Cardiac muscle cell (in vitro differentiated cells and primary cell): ENCODE data around the gene SHISA9. TPM values are rescaled to one million over a fixed set of nuclear protein-coding genes. Genes with fewer than 3 reads are reported as not detected.

ENCODE experiments used
- DNase-seq, 2 donors: peaks; one replicate each; pipeline versions ENCODE4 v3.0.0 to v3.0.0-alpha.2; 2010 to 2017; ENCODE audit warnings: low read depth in 1 of 2, low spot score in 1 of 2
- H3K27ac ChIP-seq: fragments of 200-600 bp; sonication (generic); 2 replicates; pipeline ENCODE4 v1.5.1; 2016
- H3K27me3 ChIP-seq: fragments of 200-600 bp; sonication (generic); 2 replicates; pipeline ENCODE4 v1.6.0; 2016; ENCODE audit warnings: control low read depth
- H3K36me3 ChIP-seq: fragments of 200-600 bp; sonication (generic); 2 replicates; pipeline ENCODE4 v1.5.1; 2016; ENCODE audit warnings: control low read depth
- H3K4me1 ChIP-seq: fragments of 200-600 bp; sonication (generic); 2 replicates; pipeline ENCODE4 v1.8.1; 2017; ENCODE audit warnings: low read depth, mild to moderate bottlenecking, mixed run types
- H3K4me3 ChIP-seq: fragments of 200-600 bp; sonication (generic); 2 replicates; pipeline ENCODE4 v1.5.1; 2016; ENCODE audit warnings: mild to moderate bottlenecking
- H3K9me3 ChIP-seq: fragments of 200-600 bp; sonication (generic); 2 replicates; pipeline ENCODE4 v1.5.1; 2017; ENCODE audit warnings: low read depth, mild to moderate bottlenecking, control low read depth
- polyA plus RNA-seq: library from polyadenylated mRNA; unstranded; fragments of >200 nt; fragmentation: Nextera tagmentation; extraction: Ambion mirVana; gene quantifications from 2 replicates; pipeline ENCODE4 v1.2.1, GENCODE V29; 2016
- total RNA-seq: library from RNA; depleted of rRNA; stranded (reverse); fragments of >200 nt; gene quantifications from 2 replicates; pipeline ENCODE4 v1.2.3, GENCODE V29; 2016
- TF ChIP-seq, protein P1 (sequence below): IDR thresholded peaks from 2 replicates; pipeline ENCODE4 v1.5.1; 2012; ENCODE audit warnings: low read depth, mild to moderate bottlenecking, low read length

The SHISA9 gene
- total and polyA plus RNA-seq, 2 experiments from 2014 or later = 0.03 TPM; not detected in 1

DNA sequence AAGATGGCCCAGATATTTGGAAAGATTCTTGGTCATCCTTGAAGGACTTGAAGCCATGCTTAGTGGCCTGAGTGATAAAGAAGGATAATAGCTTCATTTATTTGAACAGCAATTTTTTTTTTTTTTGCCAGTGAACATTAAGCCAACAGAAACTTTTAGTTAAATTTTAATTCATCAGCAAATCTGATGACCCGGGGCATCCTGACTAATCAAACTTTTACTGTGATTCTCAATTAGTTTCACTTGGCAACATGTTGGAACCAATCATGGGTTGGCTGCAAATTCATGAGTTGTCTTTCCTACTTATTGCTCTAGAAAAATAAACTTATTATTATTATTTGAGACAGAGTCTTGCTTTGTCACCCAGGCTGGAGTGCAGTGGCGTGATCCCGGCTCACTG, 74.4 kb downstream of the SHISA9 start:
- Histone ChIP-seq H3K27ac (no peak overlapping the region), H3K27me3 (no peaks in the 10 kb centered on the region), H3K36me3 (no peaks in the 10 kb centered on the region), H3K9me3 (no peaks in the 10 kb centered on the region), H3K4me1 (no peaks in the 10 kb centered on the region), H3K4me3 (no peak overlapping the region)
- no peak for DNase-seq
- TF ChIP-seq, protein P1, sequence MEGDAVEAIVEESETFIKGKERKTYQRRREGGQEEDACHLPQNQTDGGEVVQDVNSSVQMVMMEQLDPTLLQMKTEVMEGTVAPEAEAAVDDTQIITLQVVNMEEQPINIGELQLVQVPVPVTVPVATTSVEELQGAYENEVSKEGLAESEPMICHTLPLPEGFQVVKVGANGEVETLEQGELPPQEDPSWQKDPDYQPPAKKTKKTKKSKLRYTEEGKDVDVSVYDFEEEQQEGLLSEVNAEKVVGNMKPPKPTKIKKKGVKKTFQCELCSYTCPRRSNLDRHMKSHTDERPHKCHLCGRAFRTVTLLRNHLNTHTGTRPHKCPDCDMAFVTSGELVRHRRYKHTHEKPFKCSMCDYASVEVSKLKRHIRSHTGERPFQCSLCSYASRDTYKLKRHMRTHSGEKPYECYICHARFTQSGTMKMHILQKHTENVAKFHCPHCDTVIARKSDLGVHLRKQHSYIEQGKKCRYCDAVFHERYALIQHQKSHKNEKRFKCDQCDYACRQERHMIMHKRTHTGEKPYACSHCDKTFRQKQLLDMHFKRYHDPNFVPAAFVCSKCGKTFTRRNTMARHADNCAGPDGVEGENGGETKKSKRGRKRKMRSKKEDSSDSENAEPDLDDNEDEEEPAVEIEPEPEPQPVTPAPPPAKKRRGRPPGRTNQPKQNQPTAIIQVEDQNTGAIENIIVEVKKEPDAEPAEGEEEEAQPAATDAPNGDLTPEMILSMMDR = no peak

DNA sequence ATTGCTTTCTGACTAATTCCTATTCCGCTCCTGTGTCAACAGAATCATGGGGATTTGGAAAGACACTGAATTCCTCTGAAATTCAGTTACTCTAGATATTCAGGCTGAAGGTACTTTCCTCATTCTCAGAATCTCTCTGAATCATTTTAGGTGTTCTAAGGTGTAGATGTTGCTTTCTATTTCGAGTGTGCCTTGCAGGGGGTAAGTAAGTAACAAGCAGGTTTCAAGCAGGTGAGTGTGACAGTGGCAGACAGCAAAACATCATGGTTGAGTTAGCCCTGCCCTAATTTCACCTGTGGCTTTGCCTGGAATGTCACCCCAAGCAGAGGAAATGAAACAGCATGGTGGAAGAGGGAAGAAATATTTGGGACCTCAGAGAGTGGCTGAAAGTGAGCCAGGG, 75.1 kb downstream of the SHISA9 start:
- Histone ChIP-seq H3K4me1 (no peaks in the 10 kb centered on the region), H3K4me3 (no peak overlapping the region), H3K9me3 (no peaks in the 10 kb centered on the region), H3K27ac (no peak overlapping the region), H3K27me3 (no peaks in the 10 kb centered on the region), H3K36me3 (no peaks in the 10 kb centered on the region)
- TF ChIP-seq, protein P1 = no peak
- DNase-seq = no peak

DNA sequence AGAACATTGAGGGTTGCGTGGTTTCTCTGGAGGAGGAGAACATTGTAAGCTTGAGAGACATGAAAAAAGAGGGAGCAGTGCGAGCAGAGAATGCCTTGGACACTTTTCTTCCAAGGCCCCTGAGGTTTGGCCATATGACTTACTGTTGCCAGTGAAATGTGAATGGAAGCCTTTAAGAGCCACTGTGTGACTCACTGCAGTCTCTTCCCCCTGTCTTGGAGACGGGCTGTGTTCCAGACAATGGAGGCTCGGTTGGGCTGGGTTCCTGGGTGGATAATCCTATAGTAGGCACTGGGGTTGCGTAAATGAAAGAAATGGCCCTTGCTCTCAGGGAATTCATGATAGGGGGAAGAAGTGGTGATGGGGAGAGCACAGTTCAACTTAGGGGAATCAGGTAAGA, 75.5 kb downstream of the SHISA9 start:
- no peaks in the 10 kb centered on the region for H3K36me3 ChIP-seq
- H3K27me3 ChIP-seq = no peaks in the 10 kb centered on the region
- DNase-seq = no peak
- no peaks in the 10 kb centered on the region for H3K4me1 ChIP-seq
- H3K9me3 ChIP-seq = no peaks in the 10 kb centered on the region
- no peak overlapping the region for H3K4me3 ChIP-seq
- TF ChIP-seq, protein P1 = no peak
- H3K27ac ChIP-seq = no peak overlapping the region

DNA sequence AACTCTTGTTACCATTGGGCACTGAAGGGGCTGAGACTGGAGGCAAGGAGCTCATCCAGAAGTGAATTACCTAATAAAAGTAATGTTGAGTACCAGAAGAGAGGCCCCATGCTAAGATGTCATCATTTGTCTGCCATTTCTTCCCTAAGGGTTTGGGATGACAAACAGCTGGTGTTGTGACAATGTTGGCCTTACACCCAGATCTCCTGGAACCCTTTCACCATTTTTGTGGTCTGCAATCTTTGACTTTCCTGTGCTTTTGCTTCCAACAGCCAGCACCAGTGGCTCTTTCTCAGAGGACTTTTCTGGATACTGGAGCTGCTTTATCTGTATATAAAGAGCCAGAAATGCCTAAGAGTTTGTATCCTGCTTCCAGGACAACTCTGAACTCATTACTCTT, 84.1 kb downstream of the SHISA9 start:
- Histone ChIP-seq H3K27ac (no peak overlapping the region), H3K36me3 (no peaks in the 10 kb centered on the region), H3K4me1 (no peaks in the 10 kb centered on the region), H3K9me3 (no peaks in the 10 kb centered on the region), H3K27me3 (no peaks in the 10 kb centered on the region), H3K4me3 (no peak overlapping the region)
- TF ChIP-seq, protein P1 = no peak
- no peak for DNase-seq

DNA sequence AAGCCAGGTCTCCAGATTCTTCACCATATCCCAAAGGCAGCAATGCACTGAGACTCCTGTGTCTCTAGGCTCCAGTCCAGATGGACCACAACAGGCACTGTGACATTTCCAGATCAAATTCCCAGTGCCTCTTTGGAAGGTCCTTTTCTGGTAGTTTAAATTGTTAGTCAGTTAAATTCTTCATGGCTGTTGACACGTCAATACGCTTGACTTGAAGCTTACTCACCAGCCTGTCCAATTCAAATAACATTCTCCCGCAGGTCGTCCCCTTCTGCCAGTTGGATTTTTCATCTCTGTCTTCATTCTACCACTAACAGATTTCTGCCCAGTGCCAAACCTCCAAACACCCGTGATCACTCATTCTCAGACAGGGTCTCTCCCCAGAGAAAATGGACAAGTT, 86.7 kb downstream of the SHISA9 start:
- H3K9me3 ChIP-seq = no peaks in the 10 kb centered on the region
- no peaks in the 10 kb centered on the region for H3K27me3 ChIP-seq
- TF ChIP-seq, protein P1 = no peak
- H3K4me3 ChIP-seq = no peak overlapping the region
- DNase-seq = no peak
- no peaks in the 10 kb centered on the region for H3K4me1 ChIP-seq
- no peak overlapping the region for H3K27ac ChIP-seq
- no peaks in the 10 kb centered on the region for H3K36me3 ChIP-seq

DNA sequence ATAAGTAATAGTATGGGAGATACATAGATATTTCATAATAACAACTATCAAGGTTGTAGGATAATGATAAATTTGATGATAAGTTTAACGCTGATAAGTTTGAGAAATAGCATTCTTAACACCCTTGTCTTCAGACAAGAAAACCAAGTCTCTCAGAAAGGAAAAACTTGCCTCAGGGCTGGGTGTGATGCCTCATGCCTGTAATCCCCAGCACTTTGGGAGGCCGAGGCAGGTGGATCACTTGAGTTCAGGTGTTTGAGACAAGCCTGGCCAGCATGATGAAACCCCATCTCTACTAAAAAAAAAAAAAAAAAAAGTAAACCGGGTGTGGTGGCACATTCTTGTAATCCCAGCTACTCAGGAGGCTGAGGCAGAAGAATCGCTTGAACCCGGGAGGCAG, 90.7 kb downstream of the SHISA9 start:
- DNase-seq = no peak
- TF ChIP-seq, protein P1 = no peak
- no peaks in the 10 kb centered on the region for H3K36me3 ChIP-seq

More for the DNA sequence above, 90.7 kb downstream of the SHISA9 start:
- no peak overlapping the region for H3K4me3 ChIP-seq
- no peak overlapping the region for H3K27ac ChIP-seq
- no peaks in the 10 kb centered on the region for H3K9me3 ChIP-seq
- H3K27me3 ChIP-seq = no peaks in the 10 kb centered on the region
- no peaks in the 10 kb centered on the region for H3K4me1 ChIP-seq
